HepG2 (cell line): ENCODE measurements around the gene C12orf43. TPM values are rescaled to one million over a fixed set of nuclear protein-coding genes. Genes with fewer than 3 reads are reported as not detected.

Experiments
- ATM ChIP-seq: fragments of 450-650 bp; IDR thresholded peaks from 2 replicates; pipeline ENCODE4 v1.7.1; 2017; ENCODE audit warnings: mild to moderate bottlenecking, borderline replicate concordance
- CBFB ChIP-seq: sonication (generic); formaldehyde crosslinking; IDR thresholded peaks from 2 replicates; pipeline ENCODE4 v1.4.0; 2020; ENCODE audit warnings: missing genetic modification reagents
- DR1 ChIP-seq: sonication (generic); formaldehyde crosslinking; IDR thresholded peaks from 2 replicates; pipeline ENCODE4 v1.8.0; 2021; ENCODE audit warnings: mild to moderate bottlenecking, missing genetic modification reagents, inconsistent platforms
- EHMT2 ChIP-seq: fragments of 200-600 bp; sonication (generic); IDR thresholded peaks from 2 replicates; pipeline ENCODE4 v1.7.0; 2017; ENCODE audit warnings: antibody characterized with exemption, low read depth, low read length, borderline replicate concordance
- ETV5 ChIP-seq: IDR thresholded peaks from 2 replicates; pipeline ENCODE4 v1.6.1; 2018; ENCODE audit warnings: missing biosample characterization, missing genetic modification reagents, inconsistent platforms, borderline replicate concordance
- FOXJ3 ChIP-seq: sonication (generic); formaldehyde crosslinking; IDR thresholded peaks from 2 replicates; pipeline ENCODE4 v1.4.0; 2020; ENCODE audit warnings: missing genetic modification reagents, mild to moderate bottlenecking, borderline replicate concordance
- GABPA ChIP-seq, 2 experiments: IDR thresholded peaks; 2 replicates each; pipeline ENCODE4 v1.6.1; 2011 to 2016; ENCODE audit warnings: low read depth in 2 of 2, low read length in 1 of 2, missing biosample characterization in 1 of 2, missing genetic modification characterization in 1 of 2
- GATAD2A ChIP-seq: IDR thresholded peaks from 2 replicates; pipeline ENCODE4 v1.6.1; 2016
- GZF1 ChIP-seq: sonication (generic); formaldehyde crosslinking; IDR thresholded peaks from 2 replicates; pipeline ENCODE4 v1.5.1; 2020; ENCODE audit warnings: mild to moderate bottlenecking, missing genetic modification reagents
- HHEX ChIP-seq: IDR thresholded peaks from 2 replicates; pipeline ENCODE4 v1.6.1; 2016; ENCODE audit warnings: control low read depth
- HOXA5 ChIP-seq: sonication (generic); formaldehyde crosslinking; IDR thresholded peaks from 2 replicates; pipeline ENCODE4 v1.4.0; 2020; ENCODE audit warnings: missing genetic modification reagents
- KLF11 ChIP-seq: IDR thresholded peaks from 2 replicates; pipeline ENCODE4 v1.6.1; 2016; ENCODE audit warnings: missing compliant biosample characterization
- LCORL ChIP-seq, 2 experiments: fragments of 450-650 bp in 1 of 2; sonication (generic) in 1 of 2; formaldehyde crosslinking in 1 of 2; IDR thresholded peaks; 2 replicates each; pipeline versions ENCODE4 v1.5.0 to v1.6.1; 2017 to 2020; ENCODE audit warnings: antibody characterized with exemption in 1 of 2, missing genetic modification reagents in 1 of 2
- MAF1 ChIP-seq: sonication (generic); formaldehyde crosslinking; IDR thresholded peaks from 2 replicates; pipeline ENCODE4 v1.5.0; 2020; ENCODE audit warnings: missing genetic modification reagents, borderline replicate concordance
- MBD4 ChIP-seq: IDR thresholded peaks from 2 replicates; pipeline ENCODE4 v1.6.1; 2012; ENCODE audit warnings: low read length, inconsistent platforms, borderline replicate concordance
- MBNL3 ChIP-seq: fragments of 250-450 bp; sonication (Bioruptor Pico); conservative IDR thresholded peaks from 2 replicates; pipeline ENCODE4 v1.8.0; 2022; ENCODE audit warnings: mild to moderate bottlenecking, inconsistent platforms
- SIN3B ChIP-seq: fragments of 150-350 bp; IDR thresholded peaks from 2 replicates; pipeline ENCODE4 v1.6.1; 2014; ENCODE audit warnings: low read length
- SIX1 ChIP-seq: sonication (generic); formaldehyde crosslinking; IDR thresholded peaks from 2 replicates; pipeline ENCODE4 v1.4.0; 2020; ENCODE audit warnings: missing genetic modification reagents, borderline replicate concordance
- SRF ChIP-seq: IDR thresholded peaks from 2 replicates; pipeline ENCODE4 v1.6.1; 2011; ENCODE audit warnings: mild to moderate bottlenecking, low read depth, low read length, moderate library complexity
- SSRP1 ChIP-seq: IDR thresholded peaks from 2 replicates; pipeline ENCODE4 v1.6.1; 2016; ENCODE audit warnings: control low read depth
- TAF15 ChIP-seq: fragments of 200-400 bp; formaldehyde crosslinking; IDR thresholded peaks from one replicate; pipeline ENCODE4 v1.6.1; 2018; ENCODE audit warnings: mild to moderate bottlenecking, low read depth, low read length; ENCODE audit not compliant: poor library complexity, severe bottlenecking
- TARDBP ChIP-seq: sonication (generic); formaldehyde crosslinking; IDR thresholded peaks from 2 replicates; pipeline ENCODE4 v1.8.0; 2022; ENCODE audit warnings: mild to moderate bottlenecking, missing genetic modification reagents
- THAP7 ChIP-seq: sonication (generic); formaldehyde crosslinking; IDR thresholded peaks from 2 replicates; pipeline ENCODE4 v1.8.1; 2023; ENCODE audit warnings: mild to moderate bottlenecking, missing genetic modification reagents
- ZBTB7A ChIP-seq: sonication (generic); formaldehyde crosslinking; IDR thresholded peaks from 2 replicates; pipeline ENCODE4 v1.8.0; 2022; ENCODE audit warnings: mild to moderate bottlenecking, missing genetic modification reagents
- ZBTB8A ChIP-seq: sonication (generic); formaldehyde crosslinking; IDR thresholded peaks from 2 replicates; pipeline ENCODE4 v1.4.0; 2020; ENCODE audit warnings: mild to moderate bottlenecking, low read depth, missing genetic modification reagents, borderline replicate concordance
- ZNF143 ChIP-seq: sonication (generic); formaldehyde crosslinking; IDR thresholded peaks from 2 replicates; pipeline ENCODE4 v1.4.0; 2020; ENCODE audit warnings: missing genetic modification reagents
- ZNF207 ChIP-seq: fragments of 450-650 bp; IDR thresholded peaks from 2 replicates; pipeline ENCODE4 v1.6.1; 2016; ENCODE audit warnings: antibody characterized with exemption, borderline replicate concordance
- ZNF510 ChIP-seq: sonication (generic); formaldehyde crosslinking; IDR thresholded peaks from 2 replicates; pipeline ENCODE4 v1.4.0; 2020; ENCODE audit warnings: low read depth, mild to moderate bottlenecking, missing genetic modification reagents
- ZNF562 ChIP-seq: sonication (generic); formaldehyde crosslinking; IDR thresholded peaks from 2 replicates; pipeline ENCODE4 v1.8.0; 2022; ENCODE audit warnings: missing genetic modification reagents, borderline replicate concordance
- ZNF644 ChIP-seq: IDR thresholded peaks from 2 replicates; pipeline ENCODE4 v1.6.1; 2016; ENCODE audit warnings: low read depth
- ZNF652 ChIP-seq: IDR thresholded peaks from 2 replicates; pipeline ENCODE4 v1.6.1; 2016; ENCODE audit warnings: low read depth, borderline replicate concordance
- polyA plus RNA-seq, 8 experiments: library from polyadenylated mRNA; depleted of rRNA in 3 of 8; stranded (reverse) in 7 of 8; unstranded in 1 of 8; fragments of >200 nt; fragmentation: Illumina TruSeq in 4 of 8; extraction: Trizol in 4 of 8; gene quantifications; 2 replicates each; pipeline versions ENCODE4 v1.2.1 to v1.2.3, GENCODE V29; 2011 to 2016; ENCODE audit warnings: low read depth in 4 of 8, missing spikeins in 1 of 8, mixed read lengths in 1 of 8; ENCODE audit not compliant: insufficient read depth in 1 of 8
- total RNA-seq, 5 experiments: library from RNA; depleted of rRNA; stranded (reverse); fragments of >200 nt; fragmentation: Illumina TruSeq; extraction: Trizol; gene quantifications; 2 replicates each; pipeline ENCODE4 v1.2.3, GENCODE V29; 2016; ENCODE audit warnings: low read depth in 1 of 5

C12orf43 gene
- total and polyA plus RNA-seq, 2 of the 13 experiments (the other 11 are each of a cell fraction or from before 2014, with no cell fraction given): 7.9 to 11.1 TPM

- no peak for TF ChIP-seq GABPA (IDR thresholded peaks at IDR 0.05; ENCODE audit: low read depth, low read length)
- TF ChIP-seq GABPA (CRISPR knock-in tag; IDR thresholded peaks at IDR 0.05; ENCODE audit: low read depth): 0 out of 2 replicates have a peak, but pooled peaks have one; percentile 50
- TF ChIP-seq LCORL (IDR thresholded peaks at IDR 0.05): no peak; the same call in 1 of the 2 replicates
- TF ChIP-seq LCORL (CRISPR knock-in tag; IDR thresholded peaks at IDR 0.05): peak; percentile 80; the same call in 1 of the 2 replicates
- no peak for TF ChIP-seq ZNF207
- no peak; the same call in 1 of the 2 replicates for TF ChIP-seq SSRP1 (CRISPR knock-in tag)
- TF ChIP-seq SIX1 (CRISPR knock-in tag): 0 out of 2 replicates have a peak, but pooled peaks have one; percentile 36
- TF ChIP-seq ZNF510: no peak
- peak; percentile 89 for TF ChIP-seq GATAD2A (CRISPR knock-in tag)
- no peak for TF ChIP-seq GZF1 (CRISPR knock-in tag)
- TF ChIP-seq KLF11: no peak; the same call in 1 of the 2 replicates
- peak; percentile 95 for TF ChIP-seq TARDBP (CRISPR knock-in tag)
- TF ChIP-seq DR1 (CRISPR knock-in tag): peak; percentile 44; the same call in 1 of the 2 replicates
- TF ChIP-seq MBD4: no peak
- TF ChIP-seq HOXA5 (CRISPR knock-in tag): peak; percentile 36; the same call in 1 of the 2 replicates
- TF ChIP-seq SIN3B: no peak
- peak; percentile 85 for TF ChIP-seq ZBTB7A (CRISPR knock-in tag)
- peak; percentile 51; the same call in 1 of the 2 replicates for TF ChIP-seq CBFB (CRISPR knock-in tag)
- TF ChIP-seq MBNL3 (CRISPR knock-in tag): no peak
- no peak for TF ChIP-seq TAF15
- TF ChIP-seq MAF1 (CRISPR knock-in tag): no peak
- TF ChIP-seq ZNF644 (CRISPR knock-in tag): peak; percentile 73; the same call in 1 of the 2 replicates
- TF ChIP-seq THAP7: peak; percentile 40; the same call in 1 of the 2 replicates
- TF ChIP-seq ZNF652 (CRISPR knock-in tag): no peak; the same call in 1 of the 2 replicates
- no peak for TF ChIP-seq ZNF143
- peak; percentile 13; the same call in 1 of the 2 replicates for TF ChIP-seq HHEX (CRISPR knock-in tag)
- 0 out of 2 replicates have a peak, but pooled peaks have one; percentile 27 for TF ChIP-seq SRF
- no peak for TF ChIP-seq ATM
- no peak for TF ChIP-seq ZNF562 (CRISPR knock-in tag)
- no peak for TF ChIP-seq ZBTB8A (CRISPR knock-in tag)
- peak; percentile 83; the same call in 1 of the 2 replicates for TF ChIP-seq FOXJ3 (CRISPR knock-in tag)
- 0 out of 2 replicates have a peak, but pooled peaks have one; percentile 25 for TF ChIP-seq EHMT2
- peak; percentile 34; the same call in 1 of the 2 replicates for TF ChIP-seq ETV5 (CRISPR knock-in tag)
Measured at GRCh38 chr12:120978296-120979219, 37.7 kb downstream of the C12orf43 start, which contains the start of gene HNF1A (continued).
